NB4 (cell line): Measurements from ENCODE around the gene RC3H2.
"Not testable (repeated sequence)": the region's sequence is repeated elsewhere in the genome, so short reads cannot be mapped to it uniquely, and the experiment has no call there.

Experiments
- DNase-seq: peaks from one replicate; pipeline ENCODE4 v3.0.0; 2010; ENCODE audit warnings: low read depth
- H3K4me3 ChIP-seq: one replicate; pipeline ENCODE4 v1.5.1; 2011; ENCODE audit warnings: mild to moderate bottlenecking, low read depth, low read length, moderate library complexity
- CTCF ChIP-seq: IDR thresholded peaks from one replicate; pipeline ENCODE4 v1.5.1; 2012; ENCODE audit warnings: low read depth, low read length
- MYC ChIP-seq: IDR thresholded peaks from 2 replicates; pipeline ENCODE4 v1.6.1; 2011; ENCODE audit warnings: low read depth, low read length
- POLR2A ChIP-seq: IDR thresholded peaks from 2 replicates; pipeline ENCODE4 v1.6.1; 2011; ENCODE audit warnings: mild to moderate bottlenecking; ENCODE audit not compliant: insufficient read length; ENCODE audit errors: extremely low read depth
- TF ChIP-seq, protein P1 (sequence below): IDR thresholded peaks from 2 replicates; pipeline ENCODE4 v1.6.1; 2011; ENCODE audit warnings: low read depth, low read length

Gene RC3H2

GRCh38 chr9:122879443-122879842, 25.7 kb downstream of the RC3H2 start:
- DNase-seq: no peak
- no peak for TF ChIP-seq POLR2A
- no peak for TF ChIP-seq CTCF
- TF ChIP-seq, protein P1, sequence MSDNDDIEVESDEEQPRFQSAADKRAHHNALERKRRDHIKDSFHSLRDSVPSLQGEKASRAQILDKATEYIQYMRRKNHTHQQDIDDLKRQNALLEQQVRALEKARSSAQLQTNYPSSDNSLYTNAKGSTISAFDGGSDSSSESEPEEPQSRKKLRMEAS: no peak
- H3K4me3 ChIP-seq: no peak overlapping the region

DNA sequence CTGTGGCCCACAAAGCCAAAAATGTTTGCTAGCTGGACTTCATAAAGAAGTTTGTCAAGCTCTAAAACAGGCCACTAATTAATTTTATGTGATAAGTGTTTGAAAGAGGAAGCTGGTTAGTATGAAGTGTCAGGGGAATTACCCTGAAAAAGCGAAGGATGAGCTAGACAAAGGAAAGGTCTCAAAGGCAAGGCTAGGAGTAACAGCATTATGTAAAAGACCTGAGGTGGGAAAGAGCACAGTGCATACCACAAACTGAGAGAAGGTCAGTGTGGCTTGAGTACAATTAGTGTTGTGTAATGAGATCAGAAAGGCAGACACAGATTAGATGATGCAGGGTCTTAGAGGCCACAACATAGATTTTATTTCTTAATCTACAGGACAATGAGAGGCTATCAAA, 29.6 kb downstream of the RC3H2 start:
- H3K4me3 ChIP-seq: no peak overlapping the region
- TF ChIP-seq MYC: no peak
- TF ChIP-seq CTCF: no peak
- TF ChIP-seq, protein P1: no peak
- TF ChIP-seq POLR2A: no peak

DNA sequence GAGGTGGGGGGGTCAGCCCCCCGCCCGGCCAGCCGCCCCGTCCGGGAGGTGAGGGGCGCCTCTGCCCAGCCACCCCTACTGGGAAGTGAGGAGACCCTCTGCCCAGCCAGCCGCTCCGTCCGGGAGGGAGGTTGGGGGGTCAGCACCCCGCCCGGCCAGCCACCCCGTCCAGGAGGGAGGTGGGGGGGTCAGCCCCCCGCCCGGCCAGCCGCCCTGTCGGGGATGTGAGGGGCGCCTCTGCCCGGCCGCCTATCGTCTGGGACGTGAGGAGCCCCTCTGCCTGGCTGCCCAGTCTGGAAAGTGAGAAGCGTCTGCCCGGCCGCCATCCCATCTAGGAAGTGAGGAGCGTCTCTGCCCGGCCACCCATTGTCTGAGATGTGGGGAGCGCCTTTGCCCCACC, 37.9 kb downstream of the RC3H2 start:
- DNase-seq, H3K4me3 ChIP-seq: not testable (repeated sequence)

More for the DNA sequence above, 29.6 kb downstream of the RC3H2 start:
- peak; percentile 33 for DNase-seq

- no peak overlapping the region for H3K4me3 ChIP-seq
- TF ChIP-seq MYC: no peak
- no peak for DNase-seq
These were observed 39.1 kb downstream of the RC3H2 start for GRCh38 chr9:122866079-122866478.

- DNase-seq: no peak
- TF ChIP-seq MYC: no peak
- TF ChIP-seq POLR2A: no peak
- TF ChIP-seq, protein P1: no peak
- no peak for TF ChIP-seq CTCF
These were observed 39.9 kb downstream of the RC3H2 start for GRCh38 chr9:122865300-122865699.

GRCh38 chr9:122863407-122863806, 41.8 kb downstream of the RC3H2 start:
- DNase-seq: no peak
- H3K4me3 ChIP-seq: no peak overlapping the region
- TF ChIP-seq POLR2A (no peak), CTCF (no peak), MYC (no peak)
- TF ChIP-seq, protein P1: no peak

More at GRCh38 chr9:122865300-122865699, 39.9 kb downstream of the RC3H2 start:
- no peak overlapping the region for H3K4me3 ChIP-seq

DNA sequence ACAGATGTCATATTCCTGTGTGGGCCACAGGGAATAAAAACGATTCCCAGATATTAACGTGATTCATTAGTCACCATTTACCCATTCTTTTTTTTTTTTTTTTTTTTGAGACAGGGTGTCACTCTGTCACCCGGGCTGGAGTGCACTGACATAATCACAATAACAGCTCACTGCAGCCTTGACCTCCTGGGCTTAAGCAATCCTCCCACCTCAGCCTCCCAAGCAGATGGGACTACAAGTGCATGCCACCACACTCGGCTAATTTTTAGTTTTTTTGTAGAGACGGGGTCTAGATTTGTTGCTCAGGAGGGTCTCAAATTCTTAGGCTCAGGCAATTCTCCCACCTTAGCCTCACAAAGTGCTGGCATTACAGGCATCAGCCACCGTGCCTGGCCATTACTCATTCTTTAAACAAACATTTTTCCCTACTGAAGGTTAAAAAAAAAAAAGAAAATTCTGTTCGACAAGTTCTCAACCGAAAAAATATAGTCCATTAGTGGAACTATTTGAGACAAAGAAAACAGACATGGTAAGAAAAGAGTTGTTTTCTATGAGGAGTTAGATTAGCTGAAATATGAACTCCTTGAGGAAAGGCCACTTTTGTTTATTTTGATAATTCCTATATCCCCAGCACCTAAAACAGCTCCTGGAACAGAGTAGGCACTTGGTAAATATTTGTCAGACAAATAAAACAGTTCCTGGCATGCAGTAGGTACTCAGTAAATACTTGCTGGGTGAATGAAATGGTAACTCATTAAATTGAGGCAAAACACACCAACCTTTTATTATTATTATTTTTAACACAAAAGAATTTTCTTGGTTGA, 44.6 kb downstream of the RC3H2 start:
- TF ChIP-seq POLR2A (no peak), CTCF (no peak), MYC (no peak)
- TF ChIP-seq, protein P1: no peak
- DNase-seq: no peak

More for the DNA sequence above, 44.6 kb downstream of the RC3H2 start:
- H3K4me3 ChIP-seq: no peak overlapping the region
